ENCODE measurements around the gene TKTL1.

- no peak for TF ChIP-seq POLR2A (IDR thresholded peaks at IDR 0.05)
- TF ChIP-seq, protein P1, sequence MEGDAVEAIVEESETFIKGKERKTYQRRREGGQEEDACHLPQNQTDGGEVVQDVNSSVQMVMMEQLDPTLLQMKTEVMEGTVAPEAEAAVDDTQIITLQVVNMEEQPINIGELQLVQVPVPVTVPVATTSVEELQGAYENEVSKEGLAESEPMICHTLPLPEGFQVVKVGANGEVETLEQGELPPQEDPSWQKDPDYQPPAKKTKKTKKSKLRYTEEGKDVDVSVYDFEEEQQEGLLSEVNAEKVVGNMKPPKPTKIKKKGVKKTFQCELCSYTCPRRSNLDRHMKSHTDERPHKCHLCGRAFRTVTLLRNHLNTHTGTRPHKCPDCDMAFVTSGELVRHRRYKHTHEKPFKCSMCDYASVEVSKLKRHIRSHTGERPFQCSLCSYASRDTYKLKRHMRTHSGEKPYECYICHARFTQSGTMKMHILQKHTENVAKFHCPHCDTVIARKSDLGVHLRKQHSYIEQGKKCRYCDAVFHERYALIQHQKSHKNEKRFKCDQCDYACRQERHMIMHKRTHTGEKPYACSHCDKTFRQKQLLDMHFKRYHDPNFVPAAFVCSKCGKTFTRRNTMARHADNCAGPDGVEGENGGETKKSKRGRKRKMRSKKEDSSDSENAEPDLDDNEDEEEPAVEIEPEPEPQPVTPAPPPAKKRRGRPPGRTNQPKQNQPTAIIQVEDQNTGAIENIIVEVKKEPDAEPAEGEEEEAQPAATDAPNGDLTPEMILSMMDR (IDR thresholded peaks at IDR 0.05), result no peak
Measured at GRCh38 chrX:154295664-154296310, at the start of gene TKTL1.

Data from transverse colon (tissue), 3 donors.